Omental fat pad (tissue), 4 donors: ENCODE data around the gene ZNF479. TPM values are rescaled to one million over a fixed set of nuclear protein-coding genes. Genes with fewer than 3 reads are reported as not detected.
"Not testable (repeated sequence)": the region's sequence is repeated elsewhere in the genome, so short reads cannot be mapped to it uniquely, and the experiment has no call there.

Source experiments
- ATAC-seq: fragments of 150-250 bp; one replicate; pipeline ENCODE4 v1.9.1; 2016; ENCODE audit warnings: mild to moderate bottlenecking, moderate library complexity; ENCODE audit not compliant: low FRiP score
- DNase-seq: peaks from one replicate; pipeline ENCODE4 v3.0.0-alpha.2; 2019; ENCODE audit warnings: low spot score
- total RNA-seq, 4 donors: library from RNA; depleted of rRNA; stranded (reverse); fragments of >200 nt; gene quantifications; one replicate each; pipeline ENCODE4 v1.1.0, GENCODE V29; 2016
- TF ChIP-seq, protein P1 (sequence below), 3 donors: fragments of 450-650 bp; IDR thresholded peaks; one replicate each; pipeline ENCODE4 v1.5.1; 2016 to 2017; ENCODE audit warnings: antibody characterized with exemption in 3 of 3, mild to moderate bottlenecking in 3 of 3, moderate library complexity in 2 of 3

The ZNF479 gene
- total RNA-seq, 4 donors from 2014 or later: not detected

- DNase-seq: no peak
- no peak for ATAC-seq
- TF ChIP-seq, protein P1, sequence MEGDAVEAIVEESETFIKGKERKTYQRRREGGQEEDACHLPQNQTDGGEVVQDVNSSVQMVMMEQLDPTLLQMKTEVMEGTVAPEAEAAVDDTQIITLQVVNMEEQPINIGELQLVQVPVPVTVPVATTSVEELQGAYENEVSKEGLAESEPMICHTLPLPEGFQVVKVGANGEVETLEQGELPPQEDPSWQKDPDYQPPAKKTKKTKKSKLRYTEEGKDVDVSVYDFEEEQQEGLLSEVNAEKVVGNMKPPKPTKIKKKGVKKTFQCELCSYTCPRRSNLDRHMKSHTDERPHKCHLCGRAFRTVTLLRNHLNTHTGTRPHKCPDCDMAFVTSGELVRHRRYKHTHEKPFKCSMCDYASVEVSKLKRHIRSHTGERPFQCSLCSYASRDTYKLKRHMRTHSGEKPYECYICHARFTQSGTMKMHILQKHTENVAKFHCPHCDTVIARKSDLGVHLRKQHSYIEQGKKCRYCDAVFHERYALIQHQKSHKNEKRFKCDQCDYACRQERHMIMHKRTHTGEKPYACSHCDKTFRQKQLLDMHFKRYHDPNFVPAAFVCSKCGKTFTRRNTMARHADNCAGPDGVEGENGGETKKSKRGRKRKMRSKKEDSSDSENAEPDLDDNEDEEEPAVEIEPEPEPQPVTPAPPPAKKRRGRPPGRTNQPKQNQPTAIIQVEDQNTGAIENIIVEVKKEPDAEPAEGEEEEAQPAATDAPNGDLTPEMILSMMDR (IDR thresholded peaks at IDR 0.05): no peak
Observed at GRCh38 chr7:57165285-57165899, 33.2 kb upstream of the ZNF479 start.

GRCh38 chr7:57120123-57120784 is 12.0 kb downstream of the ZNF479 start:
- ATAC-seq, DNase-seq: not testable (repeated sequence)
